Keratinocyte (primary cell): ENCODE measurements around the gene CPNE4.

Experiments used
- CTCF ChIP-seq, 3 experiments: IDR thresholded peaks in 1 of 3; conservative IDR thresholded peaks in 1 of 3; optimal IDR thresholded peaks in 1 of 3; 2 replicates in 2 of 3; 3 replicates in 1 of 3; pipeline versions ENCODE3 to v1.5.1; 2011; ENCODE audit warnings: low read length in 3 of 3, mild to moderate bottlenecking in 3 of 3, moderate library complexity in 2 of 3, control low read depth in 1 of 3, inconsistent platforms in 1 of 3; ENCODE audit not compliant: insufficient read depth in 2 of 3; ENCODE audit errors: extremely low read depth in 1 of 3
- EZH2 ChIP-seq: IDR thresholded peaks from one replicate; pipeline ENCODE4 v1.6.1; 2012; ENCODE audit warnings: inconsistent platforms, mild to moderate bottlenecking, low read length, moderate library complexity

GRCh38 chr3:131608741-131609140, 426.1 kb downstream of the CPNE4 start:
- TF ChIP-seq CTCF (optimal IDR thresholded peaks at IDR 0.05 in 1 of 3, IDR thresholded peaks at IDR 0.05 in 1 of 3, conservative IDR thresholded peaks at IDR 0.05 in 1 of 3; ENCODE audit: extremely low read depth in 1 of 3, insufficient read depth in 2 of 3, low read length in 3 of 3) (no peak), EZH2 (no peak)
